Mesothelial cell of epicardium (in vitro differentiated cells): ENCODE results near the gene CHMP4B. TPM values are rescaled to one million over a fixed set of nuclear protein-coding genes. Genes with fewer than 3 reads are reported as not detected.

Experiments used
- DNase-seq, 2 experiments: peaks; one replicate each; pipeline ENCODE4 v3.0.0; 2021; ENCODE audit warnings: low spot score in 2 of 2; ENCODE audit not compliant: unreplicated experiment in 2 of 2
- H3K27ac Mint-ChIP-seq: 2 replicates; pipeline ENCODE4 v1.8.0; 2021; ENCODE audit warnings: mixed read lengths
- H3K27me3 Mint-ChIP-seq: 2 replicates; pipeline ENCODE4 v1.8.0; 2021; ENCODE audit warnings: low read depth, mixed read lengths
- H3K36me3 Mint-ChIP-seq: 2 replicates; pipeline ENCODE4 v1.8.0; 2021; ENCODE audit warnings: mixed read lengths
- H3K4me1 Mint-ChIP-seq: 2 replicates; pipeline ENCODE4 v1.8.0; 2021; ENCODE audit warnings: mixed read lengths
- H3K4me3 Mint-ChIP-seq: 2 replicates; pipeline ENCODE4 v1.8.0; 2021; ENCODE audit warnings: mild to moderate bottlenecking, moderate library complexity, mixed read lengths
- H3K9me3 Mint-ChIP-seq: 2 replicates; pipeline ENCODE4 v1.8.0; 2021; ENCODE audit warnings: mixed read lengths
- CTCF ChIP-seq: fragments of 200-600 bp; sonication (generic); IDR thresholded peaks from one replicate; pipeline ENCODE4 v1.5.0; 2021; ENCODE audit warnings: antibody characterized with exemption; ENCODE audit not compliant: unreplicated experiment
- total RNA-seq: library from RNA; stranded (reverse); gene quantifications from 3 replicates; pipeline ENCODE4 v1.2.1, GENCODE V29; 2021

The CHMP4B gene
- total RNA-seq, 1 donor from 2014 or later = 76.9 TPM

DNA sequence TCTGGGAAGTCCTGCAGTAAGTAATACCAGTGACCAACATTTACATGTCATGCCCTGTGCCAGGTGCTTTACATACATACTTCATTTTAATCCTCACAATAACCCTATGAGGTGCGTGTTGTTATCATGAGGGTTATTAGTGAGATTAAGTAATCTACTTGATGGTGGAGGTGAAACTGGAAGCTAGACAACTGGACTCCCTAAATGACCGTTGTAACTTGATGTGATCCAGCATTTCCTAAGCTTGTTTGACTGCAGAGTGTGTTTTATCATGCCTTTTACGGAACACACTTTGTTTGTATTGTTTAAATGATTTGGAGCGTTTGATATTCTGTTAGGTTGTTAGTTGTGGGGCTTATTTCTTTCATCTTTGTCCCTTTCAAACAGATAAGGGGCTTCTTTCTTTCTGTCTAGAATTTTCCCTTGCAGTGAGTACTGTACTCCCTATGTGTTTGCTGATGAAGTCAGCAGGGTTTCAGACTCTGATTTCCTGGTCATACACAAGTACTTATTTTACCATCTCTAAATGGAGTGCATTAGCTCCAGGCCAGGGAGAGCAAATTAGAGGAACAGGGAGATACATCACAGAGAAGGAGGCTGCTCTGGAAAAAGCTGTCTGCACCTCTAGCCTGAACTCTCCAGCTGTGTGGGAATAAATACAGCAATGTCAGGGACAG, 29.7 kb downstream of the CHMP4B start:
- peak overlapping the region; percentile 23 for H3K27ac Mint-ChIP-seq
- no peak for DNase-seq
- H3K27me3 Mint-ChIP-seq = no peaks in the 10 kb centered on the region
- H3K9me3 Mint-ChIP-seq = no peaks in the 10 kb centered on the region
- no peak for TF ChIP-seq CTCF
- peaks cover 66% of the 10 kb centered on the region for H3K4me1 Mint-ChIP-seq
- no peak overlapping the region for H3K4me3 Mint-ChIP-seq
- H3K36me3 Mint-ChIP-seq = peaks cover 3% of the 10 kb centered on the region

GRCh38 chr20:33841436-33841799, 30.3 kb downstream of the CHMP4B start:
- TF ChIP-seq CTCF = no peak
- H3K4me3 Mint-ChIP-seq = no peak overlapping the region
- DNase-seq = no peak
- no peaks in the 10 kb centered on the region for H3K9me3 Mint-ChIP-seq
- no peak overlapping the region for H3K27ac Mint-ChIP-seq
- no peaks in the 10 kb centered on the region for H3K27me3 Mint-ChIP-seq
- peaks cover 65% of the 10 kb centered on the region for H3K4me1 Mint-ChIP-seq
- H3K36me3 Mint-ChIP-seq = no peaks in the 10 kb centered on the region

DNA sequence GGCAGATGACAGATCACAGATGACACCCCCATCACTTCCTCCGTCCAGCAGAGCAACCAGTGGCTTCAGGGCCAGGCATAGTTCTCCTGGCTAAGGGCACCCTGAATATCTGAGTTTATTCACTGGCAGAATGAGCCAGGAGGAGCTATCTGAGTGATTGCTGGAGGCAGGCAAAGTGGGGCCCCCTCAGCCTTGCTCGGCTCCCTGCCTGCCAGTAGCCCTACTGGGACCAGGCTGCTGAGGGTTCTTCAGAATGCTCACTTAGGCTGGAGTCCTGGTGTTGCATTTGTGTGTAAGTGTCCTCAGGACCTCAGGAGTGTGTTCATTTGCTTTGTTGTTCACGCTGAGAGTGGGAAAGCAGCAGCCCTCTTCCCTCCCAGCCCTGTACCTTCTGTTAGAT, 31.2 kb downstream of the CHMP4B start:
- TF ChIP-seq CTCF = no peak
- H3K27ac Mint-ChIP-seq = no peak overlapping the region
- DNase-seq = no peak
- H3K4me1 Mint-ChIP-seq = peaks cover 65% of the 10 kb centered on the region
- no peak overlapping the region for H3K4me3 Mint-ChIP-seq
- no peaks in the 10 kb centered on the region for H3K36me3 Mint-ChIP-seq
- H3K9me3 Mint-ChIP-seq = no peaks in the 10 kb centered on the region
- no peaks in the 10 kb centered on the region for H3K27me3 Mint-ChIP-seq

DNA sequence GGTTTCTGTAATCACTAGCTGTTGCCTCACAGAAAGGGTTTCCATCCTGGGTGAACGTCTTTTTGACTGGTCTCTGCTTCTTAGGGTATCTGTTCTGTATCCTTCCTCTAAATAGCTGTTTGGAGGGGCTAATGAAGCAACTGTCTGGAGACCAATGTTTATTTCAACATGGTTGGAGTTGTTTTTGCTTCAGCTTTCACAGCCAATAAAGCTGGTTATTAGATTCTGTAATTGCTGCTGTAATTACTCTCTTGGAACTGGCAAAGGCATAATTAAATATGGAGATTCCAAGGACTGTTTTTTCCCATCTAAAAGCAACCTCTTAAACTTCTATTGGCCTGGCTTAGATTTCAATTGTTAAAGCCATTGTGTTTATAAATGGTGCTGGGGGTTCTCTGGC, 31.9 kb downstream of the CHMP4B start:
- Mint-ChIP-seq H3K27ac (no peak overlapping the region), H3K4me1 (peaks cover 60% of the 10 kb centered on the region), H3K4me3 (no peak overlapping the region), H3K27me3 (no peaks in the 10 kb centered on the region), H3K9me3 (no peaks in the 10 kb centered on the region), H3K36me3 (no peaks in the 10 kb centered on the region)
- no peak for DNase-seq
- TF ChIP-seq CTCF = no peak

GRCh38 chr20:33843854-33844253, 32.7 kb downstream of the CHMP4B start:
- peak overlapping the region; percentile 30 for H3K27ac Mint-ChIP-seq
- DNase-seq = no peak
- no peaks in the 10 kb centered on the region for H3K9me3 Mint-ChIP-seq
- H3K36me3 Mint-ChIP-seq = peaks cover 7% of the 10 kb centered on the region
- no peaks in the 10 kb centered on the region for H3K27me3 Mint-ChIP-seq
- no peak overlapping the region for H3K4me3 Mint-ChIP-seq
- TF ChIP-seq CTCF = no peak
- peaks cover 56% of the 10 kb centered on the region for H3K4me1 Mint-ChIP-seq
